CD14-positive monocyte (primary cell): ENCODE data around the gene GABRR2. TPM values are rescaled to one million over a fixed set of nuclear protein-coding genes. Genes with fewer than 3 reads are reported as not detected.

ENCODE experiments used
- DNase-seq, 3 donors: peaks; one replicate each; pipeline ENCODE4 v3.0.0-alpha.2; 2011 to 2022
- H2AFZ ChIP-seq: 2 replicates; pipeline ENCODE4 v1.6.0; 2012; ENCODE audit warnings: mild to moderate bottlenecking, low read depth, low read length, inconsistent platforms; ENCODE audit not compliant: insufficient read depth, poor library complexity, severe bottlenecking
- H3K27ac ChIP-seq, 2 donors: 1 replicate in 1 of 2; 2 replicates in 1 of 2; pipeline ENCODE4 v1.5.1; 2012 to 2013; ENCODE audit warnings: low read length in 2 of 2, control low read depth in 1 of 2, inconsistent platforms in 1 of 2, low read depth in 1 of 2, mild to moderate bottlenecking in 1 of 2
- H3K27me3 ChIP-seq, 2 donors: one replicate each; pipeline versions ENCODE4 v1.6.0 to v1.6.1; 2011 to 2013; ENCODE audit warnings: low read length in 2 of 2; ENCODE audit not compliant: control insufficient read depth in 2 of 2, insufficient read depth in 2 of 2
- H3K36me3 ChIP-seq, 2 donors: replicated peaks in 1 of 2; 1 replicate in 1 of 2; 2 replicates in 1 of 2; pipeline versions ENCODE4 v1.5.1 to v1.6.1; 2012 to 2013; ENCODE audit warnings: low read length in 2 of 2, control low read depth in 1 of 2, inconsistent platforms in 1 of 2, mild to moderate bottlenecking in 1 of 2; ENCODE audit not compliant: insufficient read depth in 2 of 2, control insufficient read depth in 1 of 2
- H3K4me1 ChIP-seq, 2 donors: 1 replicate in 1 of 2; 2 replicates in 1 of 2; pipeline versions ENCODE4 v1.5.1 to v1.6.1; 2012 to 2013; ENCODE audit warnings: low read length in 2 of 2, control low read depth in 1 of 2, inconsistent platforms in 1 of 2, mild to moderate bottlenecking in 1 of 2, moderate library complexity in 1 of 2; ENCODE audit not compliant: insufficient read depth in 2 of 2, control insufficient read depth in 1 of 2
- H3K4me2 ChIP-seq: replicated peaks from 2 replicates; pipeline ENCODE3; 2012; ENCODE audit warnings: low read length, moderate library complexity, mild to moderate bottlenecking; ENCODE audit not compliant: poor library complexity, severe bottlenecking; ENCODE audit errors: extremely low read depth
- H3K4me3 ChIP-seq, 3 experiments: fragments of 200-600 bp in 1 of 3; sonication (generic) in 1 of 3; replicated peaks in 1 of 3; 1 replicate in 2 of 3; 2 replicates in 1 of 3; pipeline ENCODE4 v1.5.1; 2011 to 2013; ENCODE audit warnings: low read length in 3 of 3, mild to moderate bottlenecking in 3 of 3, control low read depth in 2 of 3, low read depth in 2 of 3, inconsistent platforms in 1 of 3, moderate library complexity in 1 of 3
- H3K79me2 ChIP-seq: 2 replicates; pipeline ENCODE4 v1.6.0; 2012; ENCODE audit warnings: mild to moderate bottlenecking, control low read depth, inconsistent platforms, low read length, moderate library complexity; ENCODE audit not compliant: insufficient read depth
- H3K9ac ChIP-seq: 2 replicates; pipeline ENCODE4 v1.6.0; 2017; ENCODE audit warnings: low read length, mild to moderate bottlenecking; ENCODE audit not compliant: insufficient read depth, poor library complexity, severe bottlenecking
- H3K9me3 ChIP-seq, 2 donors: replicated peaks in 1 of 2; 1 replicate in 1 of 2; 2 replicates in 1 of 2; pipeline versions ENCODE4 v1.5.1 to v1.6.1; 2012 to 2013; ENCODE audit warnings: low read length in 2 of 2, control low read depth in 1 of 2; ENCODE audit not compliant: control insufficient read depth in 1 of 2, insufficient read depth in 1 of 2
- H4K20me1 ChIP-seq: 2 replicates; pipeline ENCODE4 v1.6.0; 2012; ENCODE audit warnings: mild to moderate bottlenecking, low read length, control low read depth, moderate library complexity; ENCODE audit not compliant: insufficient read depth
- H3K27ac Mint-ChIP-seq, 7 donors: one replicate each; pipeline ENCODE4 v1.8.0; 2020; ENCODE audit warnings: mild to moderate bottlenecking in 7 of 7, mixed read lengths in 7 of 7, moderate library complexity in 6 of 7, inconsistent platforms in 2 of 7
- H3K27me3 Mint-ChIP-seq, 3 donors: one replicate each; pipeline ENCODE4 v1.8.0; 2021 to 2022; ENCODE audit warnings: low read depth in 3 of 3, mild to moderate bottlenecking in 3 of 3, mixed read lengths in 3 of 3, moderate library complexity in 3 of 3, inconsistent platforms in 1 of 3
- H3K36me3 Mint-ChIP-seq, 2 donors: one replicate each; pipeline ENCODE4 v1.8.0; 2020; ENCODE audit warnings: mixed read lengths in 2 of 2, inconsistent platforms in 1 of 2, mild to moderate bottlenecking in 1 of 2
- H3K4me1 Mint-ChIP-seq: one replicate; pipeline ENCODE4 v1.8.0; 2020; ENCODE audit warnings: mild to moderate bottlenecking, mixed read lengths
- H3K4me3 Mint-ChIP-seq, 2 donors: one replicate each; pipeline ENCODE4 v1.8.0; 2020; ENCODE audit warnings: mild to moderate bottlenecking in 2 of 2, mixed read lengths in 2 of 2, moderate library complexity in 1 of 2
- H3K9me3 Mint-ChIP-seq, 7 donors: one replicate each; pipeline ENCODE4 v1.8.0; 2020 to 2022; ENCODE audit warnings: mixed read lengths in 7 of 7, mild to moderate bottlenecking in 6 of 7, moderate library complexity in 6 of 7, inconsistent platforms in 2 of 7
- CTCF ChIP-seq: fragments of 200-600 bp; IDR thresholded peaks from one replicate; pipeline ENCODE4 v1.8.0; 2022; ENCODE audit warnings: antibody characterized with exemption, mild to moderate bottlenecking
- WGBS: methylation state at CpG from one replicate; pipeline ENCODE4 v1.1.5; 2013; ENCODE audit warnings: missing lambda C conversion rate; ENCODE audit not compliant: insufficient coverage; 5-methylcytosine and 5-hydroxymethylcytosine counted together
- intact Hi-C, 2 donors: fragments of 100-400 bp; cut with micrococcal nuclease; formaldehyde crosslinking; loops; one replicate each; pipeline versions ENCODE4 v1.15.0 to v1.15.1; 2023
- polyA plus RNA-seq, 3 donors: library from polyadenylated mRNA; depleted of rRNA in 1 of 3; unstranded in 2 of 3; stranded (reverse) in 1 of 3; fragments of 300-500 nt in 2 of 3; fragments of >200 nt in 1 of 3; fragmentation: Illumina TruSeq in 2 of 3; gene quantifications; 1 replicate in 2 of 3; 2 replicates in 1 of 3; pipeline ENCODE4 v1.2.3, GENCODE V29; 2012 to 2021

The GABRR2 gene
- polyA plus RNA-seq, 3 donors, result 3.7 TPM; not detected in 2

GRCh38 chr6:89356642-89357170 lies 41.6 kb upstream of the GABRR2 start:
- Histone ChIP-seq H3K9ac (no peak overlapping the region), H3K4me1 (peaks cover 30 to 44% of the 10 kb centered on the region in 2 donors), H2AFZ (peak overlapping the region; percentile 84), H3K9me3 (no peaks in the 10 kb centered on the region), H3K4me3 (peak overlapping the region in 1 of 3 experiments; percentile 75), H3K36me3 (no peaks in the 10 kb centered on the region), H3K79me2 (peaks cover 21% of the 10 kb centered on the region), H3K27ac (peak overlapping the region in 1 of 2 donors; percentile 72), H3K4me2 (peak overlapping the region; percentile 78), H4K20me1 (peaks cover 5% of the 10 kb centered on the region), H3K27me3 (no peaks in the 10 kb centered on the region)
- Mint-ChIP-seq H3K4me1 (peaks cover 51% of the 10 kb centered on the region), H3K4me3 (peak overlapping the region in 1 of 2 donors; percentile 81), H3K36me3 (peaks cover 0 to 2% of the 10 kb centered on the region in 2 donors), H3K27ac (peak overlapping the region in 1 of 7 donors; percentile 10), H3K27me3 (peaks cover 0 to 10% (median 1%) of the 10 kb centered on the region in 3 donors), H3K9me3 (peaks cover 0 to 5% (median 0%) of the 10 kb centered on the region in 7 donors)
- intact Hi-C loops, result loop anchor here (10.0 kb wide), 2 partner anchors 272 to 278 kb away; partner anchors contain the start of genes PNRC1 (in 2 of the 2) and LYRM2 (in 1 of the 2)
- TF ChIP-seq CTCF, result no peak
- DNase-seq, result no peak
- no CpG with 5 or more reads among the region's 1 CpG for WGBS

DNA sequence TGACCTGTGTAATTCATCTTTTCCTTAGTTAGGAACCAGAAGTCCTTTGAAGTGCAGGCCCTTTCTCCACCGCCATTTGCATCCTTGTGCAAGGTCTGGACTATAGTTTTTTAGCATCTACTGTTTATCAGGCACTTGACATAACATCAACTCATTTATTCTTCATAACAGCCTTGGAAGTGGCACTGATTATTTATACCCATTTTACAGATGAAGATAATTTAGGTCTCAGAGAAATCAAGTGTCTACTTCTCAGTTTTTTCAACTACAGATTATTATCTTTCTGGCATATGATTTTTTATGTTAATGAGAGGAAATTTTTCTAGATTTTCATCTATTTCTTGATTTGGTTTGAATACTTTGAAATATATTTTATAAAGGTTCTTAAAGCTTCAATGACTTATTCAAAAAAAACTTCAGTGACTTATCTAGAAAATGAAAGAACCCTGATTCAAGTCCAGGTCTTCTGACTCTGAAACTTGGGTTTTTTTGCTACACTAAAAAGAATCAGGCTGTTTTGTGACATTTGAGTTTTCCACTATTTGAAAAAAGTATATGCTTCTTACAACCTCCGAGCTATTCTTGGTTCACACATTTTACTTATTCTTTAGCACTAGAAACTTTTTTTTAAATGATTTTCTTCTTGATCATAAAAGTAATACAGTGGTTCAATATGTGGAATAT lies 40.6 kb upstream of the GABRR2 start:
- no peak for DNase-seq
- WGBS, result 88% methylated on average over 1 of the region's 2 CpGs
- H3K4me1 Mint-ChIP-seq, result peaks cover 48% of the 10 kb centered on the region
- peaks cover 0 to 2% of the 10 kb centered on the region in 2 donors for H3K36me3 Mint-ChIP-seq
- Histone ChIP-seq H3K4me3 (no peak overlapping the region), H3K79me2 (peaks cover 29% of the 10 kb centered on the region), H4K20me1 (peaks cover 13% of the 10 kb centered on the region), H3K9ac (no peak overlapping the region), H3K4me1 (peaks cover 31 to 45% of the 10 kb centered on the region in 2 donors), H3K27me3 (no peaks in the 10 kb centered on the region), H3K9me3 (no peaks in the 10 kb centered on the region), H2AFZ (no peak overlapping the region), H3K4me2 (no peak overlapping the region), H3K27ac (no peak overlapping the region), H3K36me3 (no peaks in the 10 kb centered on the region)
- intact Hi-C loops, result loop anchor here (10.0 kb wide), 2 partner anchors 271 to 279 kb away; partner anchors contain the start of genes PNRC1 (in 2 of the 2) and LYRM2 (in 1 of the 2)
- H3K27me3 Mint-ChIP-seq, result peaks cover 0 to 10% (median 1%) of the 10 kb centered on the region in 3 donors
- no peak overlapping the region for H3K4me3 Mint-ChIP-seq
- no peak overlapping the region for H3K27ac Mint-ChIP-seq
- TF ChIP-seq CTCF, result no peak
- peaks cover 0 to 5% (median 0%) of the 10 kb centered on the region in 7 donors for H3K9me3 Mint-ChIP-seq
